GM18499 (cell line): ENCODE measurements around the gene SERTAD1.
"Not testable (repeated sequence)": the region's sequence is repeated elsewhere in the genome, so short reads cannot be mapped to it uniquely, and the experiment has no call there.

ENCODE experiments used
- ATAC-seq: cut with Tn5 transposase; IDR thresholded peaks from one replicate; pipeline ENCODE4 v1.9.1; 2021; ENCODE audit warnings: moderate number of reproducible peaks; ENCODE audit not compliant: insufficient read depth, unreplicated experiment

The SERTAD1 gene

GRCh38 chr19:40425450-40426287, at the start of gene SERTAD1:
Gene SERTAD1, minus strand, starts transcription at chr19:40425992. Its CDS starts 2,446 bp downstream, at chr19:40423546.
- peak; percentile 60 for ATAC-seq

- ATAC-seq: no peak
Measured at GRCh38 chr19:40474737-40475136, 48.9 kb upstream of the SERTAD1 start.

- ATAC-seq: no peak
Measured at GRCh38 chr19:40472516-40472915, 46.7 kb upstream of the SERTAD1 start.

GRCh38 chr19:40471111-40471510, 45.3 kb upstream of the SERTAD1 start:
- ATAC-seq: no peak

GRCh38 chr19:40469011-40469410, 43.2 kb upstream of the SERTAD1 start:
- ATAC-seq: no peak

- ATAC-seq: no peak
Measured at GRCh38 chr19:40466985-40467734, 41.4 kb upstream of the SERTAD1 start, which contains the start of gene SPTBN4. Gene SPTBN4, plus strand, starts transcription at chr19:40467001. Its CDS starts 5,621 bp downstream, at chr19:40472622.

- peak; percentile 40 for ATAC-seq
Measured at GRCh38 chr19:40466219-40466984, 40.6 kb upstream of the SERTAD1 start.

- peak; percentile 66 for ATAC-seq
Measured at GRCh38 chr19:40465557-40466218, 39.9 kb upstream of the SERTAD1 start, which contains the start of gene BLVRB. Gene BLVRB, minus strand, starts transcription at chr19:40465745. Its CDS starts 57 bp downstream, at chr19:40465688.

- no peak for ATAC-seq
Measured at GRCh38 chr19:40465025-40465556, 39.3 kb upstream of the SERTAD1 start.

GRCh38 chr19:40464059-40465024, 38.5 kb upstream of the SERTAD1 start:
- ATAC-seq: no peak

- ATAC-seq: not testable (repeated sequence)
Measured at GRCh38 chr19:40463587-40464037, 37.8 kb upstream of the SERTAD1 start.

- ATAC-seq: no peak
Measured at GRCh38 chr19:40461669-40462221, 36.0 kb upstream of the SERTAD1 start.

- ATAC-seq: no peak
Measured at GRCh38 chr19:40460185-40460584, 34.4 kb upstream of the SERTAD1 start.

- ATAC-seq: no peak
Measured at GRCh38 chr19:40458597-40458974, 32.8 kb upstream of the SERTAD1 start.

- ATAC-seq: no peak
Measured at GRCh38 chr19:40457953-40458596, 32.3 kb upstream of the SERTAD1 start.

- ATAC-seq: no peak
Measured at GRCh38 chr19:40457048-40457447, 31.3 kb upstream of the SERTAD1 start.

GRCh38 chr19:40453943-40454342, 28.2 kb upstream of the SERTAD1 start:
- ATAC-seq: not testable (repeated sequence)
